NCI-H1092 treated with DMSO at 0.1 percent for 48 hours (cell line): Measurements from ENCODE around the gene EXOC3L1.
A peak's percentile ranks its signal among the peaks of the same experiment; 100 is the strongest.

Experiments
- DNase-seq: peaks from one replicate; lab custom pipeline; 2025; lab: John Stamatoyannopoulos, UW

EXOC3L1 gene

GRCh38 chr16:67163164-67163998 is 26.6 kb downstream of the EXOC3L1 start:
- peak; percentile 86 for DNase-seq

- no peak for DNase-seq
These were observed 27.3 kb downstream of the EXOC3L1 start for GRCh38 chr16:67162506-67163163.

GRCh38 chr16:67161595-67162058 is 28.3 kb downstream of the EXOC3L1 start:
- no peak for DNase-seq

GRCh38 chr16:67158637-67159600 is 31.0 kb downstream of the EXOC3L1 start:
- no peak for DNase-seq

GRCh38 chr16:67157892-67158635 is 31.9 kb downstream of the EXOC3L1 start:
- no peak for DNase-seq

GRCh38 chr16:67157106-67157748 is 32.7 kb downstream of the EXOC3L1 start:
- no peak for DNase-seq

GRCh38 chr16:67156143-67156844 is 33.6 kb downstream of the EXOC3L1 start:
- DNase-seq = no peak

GRCh38 chr16:67155295-67156142 is 34.4 kb downstream of the EXOC3L1 start:
- peak; percentile 61 for DNase-seq

- no peak for DNase-seq
These were observed 35.2 kb downstream of the EXOC3L1 start for GRCh38 chr16:67154578-67155294.

GRCh38 chr16:67151431-67152097 is 38.4 kb downstream of the EXOC3L1 start:
- DNase-seq = no peak

- DNase-seq = peak; percentile 57
These were observed 39.0 kb downstream of the EXOC3L1 start, which contains the start of gene B3GNT9 for GRCh38 chr16:67150833-67151396. Gene B3GNT9 (minus strand): TSS chr16:67150998. CDS start chr16:67150485, 513 bp downstream.

- DNase-seq = peak; percentile 45
These were observed 39.7 kb downstream of the EXOC3L1 start for GRCh38 chr16:67150047-67150832.

- DNase-seq = no peak
These were observed 40.5 kb downstream of the EXOC3L1 start for GRCh38 chr16:67149276-67150046.

GRCh38 chr16:67148656-67149275 is 41.2 kb downstream of the EXOC3L1 start:
- DNase-seq = no peak

- no peak for DNase-seq
These were observed 41.7 kb downstream of the EXOC3L1 start for GRCh38 chr16:67148221-67148620.
